HEK293T (cell line): ENCODE data around the gene CUL9.

Experiments used
- CTCF ChIA-PET: fragments of 350-600 bp; formaldehyde crosslinking; extraction: SDS; loops from one replicate; lab custom pipeline; 2021; ENCODE audit warnings: antibody characterized with exemption, inconsistent platforms; lab: Yijun Ruan, JAX
- POLR2A ChIA-PET: fragments of 350-600 bp; formaldehyde crosslinking; extraction: SDS; loops from one replicate; lab custom pipeline; 2020; ENCODE audit warnings: antibody characterized with exemption, inconsistent platforms; lab: Yijun Ruan, JAX
- DNase-seq: peaks from one replicate; pipeline ENCODE4 v3.0.0; 2012; ENCODE audit warnings: mixed read lengths; ENCODE audit errors: extremely low spot score
- ARNT ChIP-seq: fragments of 450-650 bp; IDR thresholded peaks from 2 replicates; pipeline ENCODE4 v1.6.1; 2017; ENCODE audit warnings: mild to moderate bottlenecking
- BHLHE40 ChIP-seq: fragments of 450-650 bp; IDR thresholded peaks from 2 replicates; pipeline ENCODE4 v1.6.1; 2016; ENCODE audit warnings: mild to moderate bottlenecking, moderate library complexity, borderline replicate concordance
- CTBP1 ChIP-seq: fragments of 450-650 bp; IDR thresholded peaks from 2 replicates; pipeline ENCODE4 v1.6.1; 2016; ENCODE audit warnings: borderline replicate concordance
- ELF4 ChIP-seq: fragments of 450-650 bp; IDR thresholded peaks from 2 replicates; pipeline ENCODE4 v1.6.1; 2017; ENCODE audit warnings: antibody characterized with exemption
- FOXA1 ChIP-seq: fragments of 450-650 bp; IDR thresholded peaks from 2 replicates; pipeline ENCODE4 v1.6.1; 2016; ENCODE audit warnings: mild to moderate bottlenecking
- FOXK2 ChIP-seq: fragments of 450-650 bp; IDR thresholded peaks from 2 replicates; pipeline ENCODE4 v1.6.1; 2016; ENCODE audit warnings: mild to moderate bottlenecking
- FOXM1 ChIP-seq: fragments of 450-650 bp; IDR thresholded peaks from 2 replicates; pipeline ENCODE4 v1.6.1; 2017; ENCODE audit warnings: mild to moderate bottlenecking, borderline replicate concordance
- HDGF ChIP-seq: fragments of 450-650 bp; IDR thresholded peaks from 2 replicates; pipeline ENCODE4 v1.6.1; 2017; ENCODE audit warnings: antibody characterized with exemption, borderline replicate concordance
- L3MBTL2 ChIP-seq: fragments of 450-650 bp; conservative IDR thresholded peaks from 2 replicates; pipeline ENCODE4 v1.6.1; 2016; ENCODE audit warnings: mild to moderate bottlenecking
- LEF1 ChIP-seq: fragments of 450-650 bp; IDR thresholded peaks from 2 replicates; pipeline ENCODE4 v1.6.1; 2017; ENCODE audit warnings: mild to moderate bottlenecking, borderline replicate concordance
- NFRKB ChIP-seq: fragments of 450-650 bp; IDR thresholded peaks from 2 replicates; pipeline ENCODE4 v1.6.1; 2016; ENCODE audit warnings: mild to moderate bottlenecking, moderate library complexity
- SP1 ChIP-seq: fragments of 450-650 bp; IDR thresholded peaks from 2 replicates; pipeline ENCODE4 v1.6.1; 2017
- SUZ12 ChIP-seq: fragments of 450-650 bp; IDR thresholded peaks from 2 replicates; pipeline ENCODE4 v1.6.1; 2016; ENCODE audit warnings: mild to moderate bottlenecking
- TARDBP ChIP-seq: fragments of 450-650 bp; IDR thresholded peaks from 2 replicates; pipeline ENCODE4 v1.6.1; 2016
- ZNF384 ChIP-seq: fragments of 450-650 bp; IDR thresholded peaks from 2 replicates; pipeline ENCODE4 v1.6.1; 2016
- TF ChIP-seq, protein P1 (sequence below): fragments of 450-650 bp; IDR thresholded peaks from 2 replicates; pipeline ENCODE4 v1.6.1; 2016

The CUL9 gene

GRCh38 chr6:43203029-43203717 is 21.2 kb downstream of the CUL9 start:
- ChIA-PET POLR2A (interaction anchor here (0.5 to 1.1 kb wide), 2 partner anchors 35 to 49 kb away, joined by 3 read pairs; no protein-coding TSS in a partner anchor), CTCF (interaction anchor here (0.6 kb wide), 1 partner anchor 274 kb away, joined by 3 read pairs; the partner anchor contains the start of gene CNPY3)
- no peak for DNase-seq
- TF ChIP-seq FOXK2 = no peak

- no peak for DNase-seq
- POLR2A ChIA-PET = no interaction called here
- no peak for TF ChIP-seq FOXM1
- no peak for TF ChIP-seq FOXK2
- TF ChIP-seq ARNT = no peak
- TF ChIP-seq NFRKB = no peak
- no peak for TF ChIP-seq BHLHE40
- TF ChIP-seq SP1 = no peak
- TF ChIP-seq ZNF384 = no peak
- TF ChIP-seq, protein P1, sequence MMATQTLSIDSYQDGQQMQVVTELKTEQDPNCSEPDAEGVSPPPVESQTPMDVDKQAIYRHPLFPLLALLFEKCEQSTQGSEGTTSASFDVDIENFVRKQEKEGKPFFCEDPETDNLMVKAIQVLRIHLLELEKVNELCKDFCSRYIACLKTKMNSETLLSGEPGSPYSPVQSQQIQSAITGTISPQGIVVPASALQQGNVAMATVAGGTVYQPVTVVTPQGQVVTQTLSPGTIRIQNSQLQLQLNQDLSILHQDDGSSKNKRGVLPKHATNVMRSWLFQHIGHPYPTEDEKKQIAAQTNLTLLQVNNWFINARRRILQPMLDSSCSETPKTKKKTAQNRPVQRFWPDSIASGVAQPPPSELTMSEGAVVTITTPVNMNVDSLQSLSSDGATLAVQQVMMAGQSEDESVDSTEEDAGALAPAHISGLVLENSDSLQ = no peak
- no peak for TF ChIP-seq LEF1
- no peak for TF ChIP-seq L3MBTL2
- TF ChIP-seq HDGF = no peak
- no peak for TF ChIP-seq SUZ12
- TF ChIP-seq FOXA1 = no peak
- TF ChIP-seq ELF4 = no peak
- TF ChIP-seq TARDBP = no peak
- no peak for TF ChIP-seq CTBP1
- CTCF ChIA-PET = interaction anchor here (0.6 kb wide), 1 partner anchor 274 kb away, joined by 3 read pairs; the partner anchor contains the start of gene CNPY3
Observed at GRCh38 chr6:43203718-43204095, 21.7 kb downstream of the CUL9 start.

DNA sequence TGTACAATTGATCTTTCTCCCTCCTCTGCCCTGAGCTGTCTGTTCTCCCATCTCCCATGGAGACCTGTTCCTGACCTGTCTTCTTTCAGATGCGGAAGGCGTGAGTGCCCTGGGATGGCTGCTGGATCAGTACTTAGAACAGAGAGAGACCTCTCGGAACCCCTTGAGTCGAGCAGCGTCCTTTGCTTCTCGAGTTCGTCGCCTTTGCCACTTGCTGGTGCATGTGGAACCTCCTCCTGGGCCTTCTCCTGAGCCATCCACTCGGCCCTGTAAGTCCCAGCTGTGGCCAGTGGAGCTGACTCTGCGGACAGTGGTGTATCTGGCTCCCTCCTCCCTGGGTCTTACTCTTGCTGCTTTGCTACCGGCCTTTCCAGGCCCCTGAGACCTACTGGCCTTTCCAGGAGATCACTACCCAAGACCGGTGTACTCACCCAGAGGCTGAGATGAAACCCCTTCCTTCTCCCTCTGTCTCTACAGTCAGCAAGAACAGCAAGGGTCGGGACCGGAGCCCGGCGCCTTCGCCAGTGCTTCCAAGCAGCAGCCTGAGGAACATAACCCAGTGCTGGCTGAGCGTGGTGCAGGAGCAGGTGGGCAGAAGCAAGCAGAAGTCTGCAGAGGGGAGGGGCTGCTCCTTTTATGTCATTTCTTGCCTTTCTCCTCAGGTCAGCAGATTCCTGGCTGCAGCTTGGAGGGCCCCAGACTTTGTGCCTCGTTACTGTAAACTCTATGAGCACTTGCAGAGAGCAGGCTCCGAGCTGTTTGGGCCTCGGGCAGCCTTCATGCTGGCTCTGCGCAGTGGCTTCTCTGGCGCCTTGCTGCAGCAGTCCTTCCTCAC is 22.5 kb downstream of the CUL9 start:
- ChIA-PET CTCF (interaction anchor here (0.6 kb wide), 2 partner anchors 34 to 275 kb away, joined by 3 to 5 read pairs; partner anchors contain the start of gene CNPY3), POLR2A (no interaction called here)
- TF ChIP-seq SUZ12 (no peak), ELF4 (no peak), FOXK2 (no peak)
- no peak for DNase-seq

DNA sequence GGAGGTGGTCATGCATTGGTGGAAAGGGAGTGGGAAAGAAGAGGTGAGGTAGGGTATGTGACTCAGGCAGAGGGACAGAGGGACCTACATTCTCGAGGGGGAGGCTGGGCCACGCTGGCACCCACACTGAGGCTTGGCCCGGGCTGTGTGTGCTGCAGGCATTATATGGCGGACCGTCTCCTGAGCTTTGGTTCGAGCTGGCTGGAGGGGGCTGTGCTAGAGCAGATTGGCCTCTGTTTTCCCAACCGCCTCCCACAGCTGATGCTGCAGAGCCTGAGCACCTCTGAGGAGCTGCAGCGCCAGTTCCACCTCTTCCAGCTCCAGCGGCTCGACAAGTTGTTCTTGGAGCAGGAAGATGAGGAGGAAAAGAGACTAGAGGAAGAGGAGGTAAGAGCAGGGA is 23.9 kb downstream of the CUL9 start:
- no peak for DNase-seq
- no peak for TF ChIP-seq BHLHE40
- TF ChIP-seq, protein P1 = no peak
- TF ChIP-seq LEF1 = no peak
- no peak for TF ChIP-seq NFRKB
- no peak for TF ChIP-seq SUZ12
- TF ChIP-seq FOXK2 = no peak
- TF ChIP-seq CTBP1 = no peak
- TF ChIP-seq L3MBTL2 = no peak
- no peak for TF ChIP-seq HDGF
- no peak for TF ChIP-seq FOXA1
- TF ChIP-seq FOXM1 = no peak
- TF ChIP-seq SP1 = no peak
- no peak for TF ChIP-seq TARDBP
- no peak for TF ChIP-seq ELF4
- no peak for TF ChIP-seq ZNF384
- POLR2A ChIA-PET = interaction anchor here (0.8 kb wide), 1 partner anchor 24 kb away, joined by 5 read pairs; the partner anchor contains the start of gene CUL9
- CTCF ChIA-PET = no interaction called here

GRCh38 chr6:43207286-43207685 is 25.3 kb downstream of the CUL9 start:
- ChIA-PET POLR2A (no interaction called here), CTCF (no interaction called here)
- DNase-seq = no peak
- TF ChIP-seq, protein P1 = no peak
- TF ChIP-seq ELF4 = no peak
- no peak for TF ChIP-seq SUZ12
- no peak for TF ChIP-seq LEF1
- TF ChIP-seq FOXK2 = no peak
- TF ChIP-seq CTBP1 = no peak
- TF ChIP-seq L3MBTL2 = no peak
- no peak for TF ChIP-seq ZNF384

DNA sequence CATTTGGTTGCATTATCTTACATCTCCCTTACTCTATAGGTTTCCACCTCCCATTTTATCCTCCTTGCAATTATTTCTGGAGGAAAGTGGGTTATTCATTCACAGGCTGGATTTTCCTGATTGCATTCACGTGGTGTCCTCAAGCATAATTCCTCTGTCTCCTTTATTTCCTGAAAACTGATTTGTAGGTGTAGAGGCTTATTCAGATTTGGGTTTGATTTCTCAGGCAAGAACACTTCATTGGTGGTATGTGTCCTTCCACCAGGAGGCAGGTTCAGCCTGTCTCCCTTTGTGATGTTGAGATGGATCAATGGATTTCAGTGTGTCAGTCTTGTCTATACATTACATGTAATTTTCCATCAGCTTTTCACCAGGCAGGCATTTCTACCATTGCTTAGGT is 30.0 kb downstream of the CUL9 start:
- CTCF ChIA-PET = no interaction called here
- POLR2A ChIA-PET = no interaction called here
- no peak for DNase-seq
- TF ChIP-seq FOXM1 (no peak), HDGF (no peak), FOXK2 (no peak), SUZ12 (no peak), TARDBP (no peak), ARNT (no peak), L3MBTL2 (no peak), ELF4 (no peak), NFRKB (no peak), FOXA1 (no peak), ZNF384 (no peak), LEF1 (no peak), CTBP1 (no peak), SP1 (no peak)
- TF ChIP-seq, protein P1 = no peak
